Suppressor macrophage treated with lipopolysaccharide for 4 hours (primary cell): ENCODE measurements around the gene CEP57L1.
"Not testable (repeated sequence)": the region's sequence is repeated elsewhere in the genome, so short reads cannot be mapped to it uniquely, and the experiment has no call there.

ENCODE experiments used
- DNase-seq: peaks from one replicate; pipeline ENCODE4 v3.0.0-alpha.2; 2020

Gene CEP57L1

DNA sequence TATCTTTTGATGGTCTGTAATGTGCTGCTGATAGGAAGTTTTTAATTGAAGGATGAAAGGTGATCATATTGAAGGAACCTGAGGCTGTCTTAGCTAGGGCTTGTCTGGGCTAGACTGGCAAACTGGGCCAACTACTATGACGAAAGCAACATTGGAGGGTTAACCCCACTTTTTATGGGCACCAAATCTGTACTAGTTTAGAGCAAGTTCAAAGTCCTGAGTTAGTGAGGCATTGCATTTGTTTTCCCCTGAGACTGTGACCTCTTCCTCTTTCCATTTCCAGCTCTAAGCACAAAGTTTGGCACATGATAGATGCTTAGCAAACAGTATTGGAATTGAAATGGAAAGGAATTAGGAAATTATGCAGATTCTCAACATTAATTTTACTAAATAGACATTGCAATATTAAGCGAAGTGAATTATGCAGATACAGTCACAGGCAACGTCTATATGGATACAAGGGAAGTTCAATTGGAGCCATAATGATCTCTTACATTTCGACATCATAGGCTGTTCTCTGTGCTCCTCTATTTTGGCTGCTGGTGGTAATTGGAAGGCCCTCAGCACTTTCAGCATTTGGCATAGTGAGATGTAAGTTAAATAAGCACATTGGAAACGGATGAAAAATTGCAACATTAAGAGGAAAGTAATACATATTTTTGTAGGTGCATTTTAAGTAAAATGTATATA lies 22.2 kb downstream of the CEP57L1 start:
- DNase-seq, result peak; percentile 45

- no peak for DNase-seq
Observed at GRCh38 chr6:109118337-109118736, 23.0 kb downstream of the CEP57L1 start.

DNA sequence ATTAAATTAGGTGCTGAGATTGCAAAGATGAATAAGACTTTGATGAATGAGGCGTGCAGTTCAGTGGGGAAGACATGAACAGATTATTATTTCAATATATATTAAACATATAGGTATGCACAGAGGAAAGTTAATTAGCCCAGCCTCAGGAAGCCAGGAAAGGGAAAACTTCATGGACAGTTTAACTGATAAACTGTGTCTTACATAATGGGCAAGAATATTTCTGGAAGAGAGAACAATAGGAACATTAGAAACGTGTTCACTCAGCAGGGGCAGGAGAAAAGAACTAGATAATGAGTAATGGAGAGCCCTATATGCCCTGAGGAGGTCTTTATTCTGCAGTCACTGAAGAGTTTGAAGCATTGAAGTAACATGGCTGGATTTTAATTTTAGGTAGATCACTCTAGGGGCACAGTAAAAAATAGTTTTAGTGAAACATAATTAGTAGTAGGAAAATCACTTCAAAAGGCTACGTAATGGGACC lies 23.6 kb downstream of the CEP57L1 start:
- no peak for DNase-seq

DNA sequence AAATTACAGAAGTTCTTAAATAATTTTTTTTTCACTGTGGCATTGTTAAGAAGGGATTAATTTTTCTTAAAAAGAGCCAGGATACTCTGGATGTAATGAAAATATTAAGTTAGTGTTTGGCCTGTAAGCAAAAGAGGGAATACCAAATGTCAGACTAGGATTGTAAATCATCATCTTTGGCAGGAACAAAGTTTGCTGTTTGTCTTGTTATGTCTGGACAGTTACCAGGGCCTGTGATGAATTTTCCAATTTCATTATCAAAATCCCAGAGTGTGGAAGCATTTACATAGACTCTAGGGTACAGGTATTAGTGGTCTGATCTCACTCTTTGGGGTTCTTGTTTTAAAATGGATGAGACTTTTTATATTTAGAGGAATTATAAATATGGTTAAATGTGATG lies 26.1 kb downstream of the CEP57L1 start:
- DNase-seq, result no peak

DNA sequence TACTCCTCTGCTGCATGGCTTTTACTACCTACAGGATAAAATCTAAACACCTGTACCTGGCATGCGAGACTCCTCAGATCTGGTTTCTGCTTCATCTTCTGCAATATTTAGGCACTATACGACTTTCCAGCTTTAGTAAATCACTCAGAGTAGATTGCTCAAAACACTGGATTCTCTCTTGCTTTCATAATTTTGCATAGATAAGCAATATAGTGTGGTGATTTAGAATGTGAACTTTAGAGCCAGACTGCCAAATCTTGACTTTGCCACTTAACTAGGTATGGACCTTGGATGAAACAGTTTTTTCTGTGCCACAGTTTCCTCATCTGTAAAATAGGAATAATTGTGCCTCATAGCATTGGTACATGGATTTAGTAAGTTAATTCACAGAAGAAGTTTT lies 28.9 kb downstream of the CEP57L1 start:
- DNase-seq, result no peak

GRCh38 chr6:109125504-109125903 lies 30.2 kb downstream of the CEP57L1 start:
- no peak for DNase-seq

GRCh38 chr6:109130065-109130464 lies 34.8 kb downstream of the CEP57L1 start:
- no peak for DNase-seq

GRCh38 chr6:109135600-109135999 lies 40.3 kb downstream of the CEP57L1 start:
- not testable (repeated sequence) for DNase-seq

DNA sequence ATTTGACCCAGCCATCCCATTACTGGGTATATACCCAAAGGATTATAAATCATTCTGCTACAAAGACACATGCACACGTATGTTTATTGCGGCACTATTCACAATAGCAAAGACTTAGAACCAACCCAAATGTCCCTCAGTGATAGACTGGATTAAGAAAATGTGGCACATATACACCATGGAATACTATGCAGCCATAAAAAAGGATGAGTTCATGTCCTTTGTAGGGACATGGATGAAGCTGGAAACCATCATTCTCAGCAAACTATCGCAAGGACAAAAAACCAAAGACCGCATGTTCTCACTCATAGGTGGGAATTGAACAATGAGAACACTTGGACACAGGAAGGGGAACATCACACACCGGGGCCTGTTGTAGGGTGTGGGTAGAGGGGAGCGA lies 40.7 kb downstream of the CEP57L1 start:
- not testable (repeated sequence) for DNase-seq

- DNase-seq, result not testable (repeated sequence)
Observed at GRCh38 chr6:109136530-109136929, 41.2 kb downstream of the CEP57L1 start.

DNA sequence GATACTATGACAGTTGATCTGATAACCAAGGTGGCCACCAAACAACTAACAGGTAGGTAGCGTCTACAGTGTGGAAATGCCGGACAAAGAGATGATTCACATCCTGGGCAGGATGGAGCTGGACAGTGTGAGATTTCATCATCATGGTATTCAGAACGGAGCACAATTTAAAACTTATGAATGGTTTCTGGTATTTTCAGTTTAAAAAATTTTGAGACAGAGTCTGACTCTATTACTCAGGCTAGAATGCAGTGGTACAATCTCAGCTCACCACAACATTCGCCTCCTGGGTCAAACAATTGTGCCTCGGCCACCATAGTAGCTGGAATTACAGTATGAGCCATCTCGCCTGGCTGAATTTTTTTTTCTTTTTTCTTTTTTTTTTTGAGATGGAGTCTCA lies 43.8 kb downstream of the CEP57L1 start:
- DNase-seq, result no peak

DNA sequence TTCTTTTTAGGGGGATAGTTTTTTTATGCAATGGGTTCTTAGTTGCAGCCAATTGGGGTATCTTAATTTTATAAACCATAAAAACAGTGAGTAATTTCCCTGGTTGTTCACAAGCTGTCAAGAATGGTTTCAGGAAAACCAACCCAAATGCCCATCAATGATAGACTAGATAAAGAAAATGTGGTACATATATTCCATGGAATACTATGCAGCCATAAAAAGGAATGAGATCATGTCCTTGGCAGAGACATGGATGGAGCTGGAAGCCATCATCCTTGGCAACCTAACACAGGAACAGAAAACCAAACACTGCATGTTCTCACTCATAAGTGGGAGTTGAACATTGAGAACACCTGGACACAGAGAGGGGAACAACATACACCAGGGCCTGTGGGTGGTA lies 46.8 kb downstream of the CEP57L1 start:
- DNase-seq, result not testable (repeated sequence)

DNA sequence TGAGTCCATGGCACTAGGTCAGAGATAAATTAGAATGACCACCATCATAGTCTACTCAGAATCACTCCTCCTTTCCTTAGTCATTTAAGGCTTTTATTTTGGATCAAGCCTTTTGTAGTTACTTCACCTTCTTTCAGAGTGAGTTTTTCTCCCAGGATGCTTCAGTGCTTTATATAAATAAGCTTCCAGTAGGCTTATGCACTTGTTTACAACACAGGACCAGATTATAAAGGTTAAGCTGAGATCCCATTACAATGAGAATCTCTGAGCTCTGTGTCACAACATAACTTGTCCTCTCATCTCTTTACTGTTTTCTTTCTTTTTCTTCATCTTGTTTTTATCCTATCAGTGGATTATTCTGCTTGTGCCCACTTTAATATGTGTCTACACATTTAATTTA lies 47.9 kb downstream of the CEP57L1 start:
- DNase-seq, result no peak

DNA sequence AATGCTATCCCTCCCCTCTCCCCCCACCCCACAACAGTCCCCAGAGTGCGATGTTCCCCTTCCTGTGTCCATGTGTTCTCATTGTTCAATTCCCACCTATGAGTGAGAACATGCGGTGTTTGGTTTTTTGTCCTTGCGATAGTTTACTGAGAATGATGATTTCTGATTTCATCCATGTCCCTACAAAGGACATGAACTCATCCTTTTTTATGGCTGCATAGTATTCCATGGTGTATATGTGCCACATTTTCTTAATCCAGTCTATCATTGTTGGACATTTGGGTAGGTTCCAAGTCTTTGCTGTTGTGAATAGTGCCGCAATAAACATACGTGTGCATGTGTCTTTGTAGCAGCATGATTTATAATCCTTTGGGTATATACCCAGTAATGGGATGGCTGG lies 52.9 kb downstream of the CEP57L1 start:
- DNase-seq, result not testable (repeated sequence)

DNA sequence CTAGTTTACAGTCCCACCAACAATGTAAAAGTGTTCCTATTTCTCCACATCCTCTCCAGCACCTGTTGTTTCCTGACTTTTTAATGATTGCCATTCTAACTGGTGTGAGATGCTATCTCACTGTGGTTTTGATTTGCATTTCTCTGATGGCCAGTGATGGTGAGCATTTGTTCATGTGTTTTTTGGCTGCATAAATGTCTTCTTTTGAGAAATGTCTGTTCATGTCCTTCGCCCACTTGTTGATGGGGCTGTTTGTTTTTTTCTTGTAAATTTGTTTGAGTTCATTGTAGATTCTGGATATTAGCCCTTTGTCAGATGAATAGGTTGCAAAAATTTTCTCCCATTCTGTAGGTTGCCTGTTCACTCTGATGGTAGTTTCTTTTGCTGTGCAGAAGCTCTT lies 53.4 kb downstream of the CEP57L1 start:
- not testable (repeated sequence) for DNase-seq

DNA sequence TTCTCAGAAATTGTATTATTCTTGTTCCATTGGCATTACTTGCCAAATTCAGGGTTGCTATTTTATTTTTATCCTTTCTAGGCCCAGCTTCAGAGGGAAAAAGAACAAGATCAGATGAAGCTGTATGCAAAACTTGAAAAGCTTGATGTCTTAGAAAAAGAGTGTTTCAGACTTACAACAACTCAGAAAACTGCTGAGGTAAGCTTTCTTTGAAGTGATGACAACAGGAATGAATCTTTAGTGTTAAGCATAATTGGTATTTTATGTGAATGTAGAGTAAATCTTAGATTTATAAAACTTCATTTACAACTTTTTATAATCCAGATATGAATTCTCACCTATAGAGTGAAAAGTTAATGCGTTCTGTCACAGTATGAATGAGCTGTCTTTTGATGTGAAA lies 58.4 kb downstream of the CEP57L1 start:
- DNase-seq, result no peak

- no peak for DNase-seq
Observed at GRCh38 chr6:109164331-109164730, 69.0 kb downstream of the CEP57L1 start.

DNA sequence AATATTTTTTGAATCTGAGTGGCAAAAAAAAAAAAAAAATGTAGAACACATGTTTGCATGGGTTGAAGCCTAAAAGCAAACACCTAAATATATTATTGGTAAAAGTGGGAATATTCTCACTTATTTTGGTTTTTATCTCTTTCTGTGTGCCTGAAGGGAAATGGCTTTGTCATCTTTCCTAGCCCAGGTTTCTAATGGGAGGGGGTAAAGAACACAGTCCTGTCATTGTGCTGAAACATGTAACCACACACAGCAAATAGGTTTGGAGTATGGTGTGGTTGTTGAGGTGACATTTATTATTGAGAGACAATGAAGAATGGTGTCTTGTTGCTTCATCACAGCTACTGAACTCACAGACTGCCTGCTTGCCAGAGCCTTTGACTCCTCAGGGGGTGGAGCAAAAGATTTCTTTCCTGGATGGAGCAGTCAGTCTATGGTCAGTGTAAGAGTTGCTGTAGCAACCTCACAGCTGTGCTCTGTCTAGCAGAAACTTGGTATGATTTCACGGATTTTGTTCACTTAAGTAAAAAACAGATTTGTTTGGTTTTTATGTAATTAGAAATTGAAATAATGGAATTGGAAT lies 70.2 kb downstream of the CEP57L1 start:
- DNase-seq, result no peak

DNA sequence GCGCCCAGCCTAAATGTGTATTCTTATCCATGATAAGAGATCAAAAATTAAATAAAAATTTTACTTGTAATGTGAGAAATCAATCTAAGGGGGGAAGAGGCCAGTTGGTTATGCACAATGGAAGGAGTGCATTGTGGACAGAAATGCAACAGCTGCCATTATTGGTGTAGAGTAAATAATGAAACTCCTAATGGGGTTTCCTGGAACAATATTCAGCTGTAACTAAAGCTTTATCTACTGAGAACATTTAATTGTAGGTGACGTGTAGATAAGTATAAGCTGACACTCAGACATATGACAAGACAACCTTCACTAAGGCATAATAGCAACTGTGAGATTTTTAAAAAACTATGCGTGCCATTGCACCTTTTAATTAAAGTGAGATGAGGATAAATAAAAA lies 71.4 kb downstream of the CEP57L1 start:
- no peak for DNase-seq

GRCh38 chr6:109167562-109167961 lies 72.3 kb downstream of the CEP57L1 start:
- no peak for DNase-seq

DNA sequence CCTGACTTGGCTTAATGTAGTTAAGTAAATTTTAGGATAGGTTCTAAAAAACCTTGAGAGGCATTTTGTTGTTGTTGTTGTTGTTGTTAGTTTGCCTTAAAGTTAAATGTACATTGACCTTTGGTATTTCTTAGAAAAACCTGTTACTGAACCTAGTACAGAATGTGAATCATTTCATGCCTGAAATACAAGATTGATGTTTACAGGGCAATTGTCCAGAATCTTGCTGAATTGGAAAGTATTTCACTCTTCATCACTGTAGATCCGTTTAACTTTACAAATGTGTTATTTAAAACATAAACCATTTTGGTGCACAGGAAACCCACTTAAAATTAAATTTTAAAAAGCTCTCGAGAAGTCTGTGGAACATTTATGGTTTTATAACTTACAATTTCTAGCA lies 75.0 kb downstream of the CEP57L1 start:
- no peak for DNase-seq

DNA sequence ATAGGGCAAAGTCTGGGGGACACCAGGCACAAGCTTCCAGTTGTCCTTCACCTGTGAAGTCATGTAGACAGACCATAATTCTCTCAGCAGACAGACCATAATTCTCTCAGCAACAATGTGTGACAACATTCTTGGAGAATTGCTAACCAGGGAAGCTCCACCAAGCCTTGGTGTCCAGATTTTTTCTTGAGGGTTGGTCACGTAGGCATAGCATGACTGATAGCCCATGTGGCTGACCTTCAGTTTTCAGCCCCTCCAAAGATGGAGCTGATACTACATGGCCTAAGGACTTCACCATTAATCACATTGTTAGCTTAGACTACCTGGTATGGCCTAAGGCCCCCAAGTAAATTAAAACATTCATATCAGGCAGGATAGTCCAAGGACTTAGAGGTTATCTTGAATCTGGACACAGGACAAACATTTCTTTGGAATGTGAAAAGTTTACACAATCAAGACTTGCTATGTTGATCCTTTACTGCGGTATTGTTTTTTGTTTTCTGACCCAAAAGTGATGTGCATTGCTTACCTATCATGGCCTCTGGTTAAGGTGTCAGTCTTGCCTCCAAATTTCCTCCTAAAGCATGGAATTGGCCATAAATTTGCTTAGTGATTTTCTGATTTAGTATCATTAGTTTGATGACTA lies 76.9 kb downstream of the CEP57L1 start:
- no peak for DNase-seq

DNA sequence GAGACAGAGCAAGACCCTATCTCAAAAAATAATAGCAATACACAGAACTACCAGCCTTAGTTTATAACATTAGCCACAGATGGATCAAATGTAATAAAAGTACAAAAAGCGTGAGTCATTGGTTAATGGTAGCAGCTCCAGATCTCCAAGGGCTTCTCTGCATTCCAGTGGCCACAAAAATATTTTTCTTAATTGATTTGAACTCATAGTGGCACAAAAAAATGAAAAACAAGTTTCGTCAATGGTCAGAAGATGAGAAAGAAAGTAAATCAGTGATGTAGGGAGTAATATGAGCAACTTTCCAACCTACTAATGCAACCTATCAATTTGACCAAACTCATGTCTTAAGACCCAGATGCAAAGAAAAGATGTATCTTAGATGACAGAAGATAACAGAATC lies 79.6 kb downstream of the CEP57L1 start:
- no peak for DNase-seq

DNA sequence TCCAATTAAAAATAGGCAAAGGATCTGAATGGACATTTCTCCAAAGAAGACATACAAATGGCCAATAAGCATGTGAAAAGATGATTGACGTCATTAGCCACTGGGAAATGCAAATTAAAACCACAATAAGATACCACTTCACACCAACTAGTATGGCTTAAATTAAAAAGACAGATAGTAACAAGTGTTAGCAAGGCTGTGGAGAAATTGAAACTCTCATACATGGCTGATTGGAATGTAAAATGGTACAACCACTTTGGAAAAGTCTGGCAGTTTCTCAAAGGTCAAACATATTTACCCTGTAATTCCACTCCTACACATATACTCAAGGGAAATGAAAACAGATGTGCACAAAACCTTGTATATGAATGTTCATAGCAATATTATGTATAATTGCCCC lies 83.6 kb downstream of the CEP57L1 start:
- no peak for DNase-seq
